MCF 10A (cell line): ENCODE measurements around the gene COCH. TPM values are rescaled to one million over a fixed set of nuclear protein-coding genes. Genes with fewer than 3 reads are reported as not detected.

Experiments
- BruUV-seq: library from RNA; stranded (reverse); fragments of 400-500 nt; replicated peaks from 2 replicates; lab custom pipeline; 2021; lab: Mats Ljungman, UMichigan
- CTCF ChIA-PET: fragments of 300-600 bp; sonication (Branson Sonifier 250); formaldehyde crosslinking; extraction: SDS; loops from one replicate; lab custom pipeline; 2021; ENCODE audit warnings: antibody characterized with exemption, inconsistent platforms; lab: Yijun Ruan, JAX
- POLR2A ChIA-PET: fragments of 300-600, 350-650 bp; sonication (Branson Sonifier 250); formaldehyde crosslinking; extraction: SDS; loops from one replicate; lab custom pipeline; 2020; ENCODE audit warnings: antibody characterized with exemption, inconsistent platforms; lab: Yijun Ruan, JAX
- DNase-seq: peaks from one replicate; pipeline ENCODE4 v3.0.0-alpha.2; 2018; ENCODE audit not compliant: unreplicated experiment
- H3K27ac Mint-ChIP-seq: one replicate; pipeline ENCODE4 v1.8.0; 2022; ENCODE audit warnings: mild to moderate bottlenecking, low read depth, mixed read lengths; ENCODE audit not compliant: unreplicated experiment
- H3K27me3 Mint-ChIP-seq: one replicate; pipeline ENCODE4 v1.8.0; 2022; ENCODE audit warnings: mixed read lengths; ENCODE audit not compliant: insufficient read depth, unreplicated experiment
- H3K36me3 Mint-ChIP-seq: one replicate; pipeline ENCODE4 v1.8.0; 2022; ENCODE audit warnings: mild to moderate bottlenecking, moderate library complexity, mixed read lengths; ENCODE audit not compliant: insufficient read depth, unreplicated experiment
- H3K4me1 Mint-ChIP-seq: one replicate; pipeline ENCODE4 v1.8.0; 2022; ENCODE audit warnings: mixed read lengths; ENCODE audit not compliant: insufficient read depth, unreplicated experiment
- H3K4me3 Mint-ChIP-seq: one replicate; pipeline ENCODE4 v1.8.0; 2022; ENCODE audit warnings: mild to moderate bottlenecking, moderate library complexity, mixed read lengths; ENCODE audit not compliant: unreplicated experiment
- H3K9me3 Mint-ChIP-seq: one replicate; pipeline ENCODE4 v1.8.0; 2022; ENCODE audit warnings: mixed read lengths; ENCODE audit not compliant: unreplicated experiment
- CTCF ChIP-seq: fragments of 200-600 bp; IDR thresholded peaks from one replicate; pipeline ENCODE4 v1.8.0; 2022; ENCODE audit warnings: antibody characterized with exemption, mild to moderate bottlenecking; ENCODE audit not compliant: unreplicated experiment
- intact Hi-C: fragments of 100-400 bp; cut with micrococcal nuclease; formaldehyde crosslinking; loops from 2 replicates; pipeline ENCODE4 v1.14.1; 2022
- total RNA-seq: library from RNA; stranded (reverse); gene quantifications from 2 replicates; pipeline ENCODE4 v1.2.3, GENCODE V29; 2022

COCH gene
- total RNA-seq, 1 experiment from 2014 or later = 0.23 TPM

DNA sequence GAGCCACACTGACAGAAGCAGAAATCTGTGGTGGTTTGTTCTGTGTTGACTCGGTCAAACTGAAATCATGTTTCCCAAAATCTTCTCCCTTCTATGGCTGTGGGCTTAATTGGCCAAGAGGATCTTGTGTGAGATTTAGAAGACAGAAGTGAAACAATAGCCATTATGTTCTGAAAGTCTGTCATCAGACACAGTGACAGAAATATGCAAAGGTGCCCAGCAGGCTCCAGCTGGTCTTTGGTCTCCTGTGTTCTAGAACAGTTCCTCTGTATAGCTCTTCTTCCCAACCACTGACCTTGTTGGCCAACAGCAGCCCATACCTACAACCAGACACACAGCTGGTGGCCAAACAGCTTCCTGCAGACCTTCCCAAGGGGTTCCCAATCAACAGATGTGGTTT, 25.0 kb upstream of the COCH start:
- Mint-ChIP-seq H3K4me3 (no peak overlapping the region), H3K36me3 (no peaks in the 10 kb centered on the region), H3K27me3 (peaks cover 23% of the 10 kb centered on the region), H3K9me3 (no peaks in the 10 kb centered on the region), H3K4me1 (no peaks in the 10 kb centered on the region), H3K27ac (no peak overlapping the region)
- intact Hi-C loops = no loop called here
- ChIA-PET CTCF (interaction anchor here (0.6 kb wide), 1 partner anchor 193 kb away, joined by 4 read pairs; no protein-coding TSS in a partner anchor), POLR2A (no interaction called here)
- no peak for DNase-seq
- no TSS peak for BruUV-seq
- TF ChIP-seq CTCF = no peak

DNA sequence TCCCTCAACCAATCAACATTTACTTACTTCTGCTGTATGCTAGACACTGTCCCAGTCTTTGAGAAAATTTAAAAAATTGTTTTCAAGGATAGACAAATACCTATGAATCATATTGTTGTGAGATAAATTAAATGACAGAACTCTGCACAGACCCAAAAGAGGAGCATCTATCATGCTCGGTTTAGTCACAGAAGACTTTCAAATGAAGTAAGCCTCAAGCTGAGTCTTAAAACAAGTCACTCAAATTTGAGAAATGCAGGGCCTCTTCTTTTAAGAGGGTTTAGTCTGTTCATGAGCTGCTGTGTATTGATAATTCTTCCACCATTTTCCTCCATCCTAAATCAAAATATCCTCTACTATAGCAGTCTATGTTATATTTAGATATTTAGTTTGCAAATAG, 24.4 kb upstream of the COCH start:
- H3K9me3 Mint-ChIP-seq = no peaks in the 10 kb centered on the region
- TF ChIP-seq CTCF = no peak
- H3K4me3 Mint-ChIP-seq = no peak overlapping the region
- ChIA-PET CTCF (interaction anchor here (0.6 kb wide), 1 partner anchor 194 kb away, joined by 4 read pairs; no protein-coding TSS in a partner anchor), POLR2A (no interaction called here)
- H3K27me3 Mint-ChIP-seq = peaks cover 23% of the 10 kb centered on the region
- H3K27ac Mint-ChIP-seq = no peak overlapping the region
- intact Hi-C loops = no loop called here
- no peak for DNase-seq
- no TSS peak for BruUV-seq
- H3K4me1 Mint-ChIP-seq = no peaks in the 10 kb centered on the region
- H3K36me3 Mint-ChIP-seq = no peaks in the 10 kb centered on the region

- DNase-seq = no peak
- no peak overlapping the region for H3K4me3 Mint-ChIP-seq
- intact Hi-C loops = no loop called here
- no peak overlapping the region for H3K27ac Mint-ChIP-seq
- H3K9me3 Mint-ChIP-seq = no peaks in the 10 kb centered on the region
- POLR2A ChIA-PET = no interaction called here
- no peaks in the 10 kb centered on the region for H3K27me3 Mint-ChIP-seq
- CTCF ChIA-PET = no interaction called here
- no peak for TF ChIP-seq CTCF
- no peaks in the 10 kb centered on the region for H3K36me3 Mint-ChIP-seq
- no peaks in the 10 kb centered on the region for H3K4me1 Mint-ChIP-seq
- no TSS peak for BruUV-seq
These were observed 20.4 kb upstream of the COCH start for GRCh38 chr14:30853946-30854345.

DNA sequence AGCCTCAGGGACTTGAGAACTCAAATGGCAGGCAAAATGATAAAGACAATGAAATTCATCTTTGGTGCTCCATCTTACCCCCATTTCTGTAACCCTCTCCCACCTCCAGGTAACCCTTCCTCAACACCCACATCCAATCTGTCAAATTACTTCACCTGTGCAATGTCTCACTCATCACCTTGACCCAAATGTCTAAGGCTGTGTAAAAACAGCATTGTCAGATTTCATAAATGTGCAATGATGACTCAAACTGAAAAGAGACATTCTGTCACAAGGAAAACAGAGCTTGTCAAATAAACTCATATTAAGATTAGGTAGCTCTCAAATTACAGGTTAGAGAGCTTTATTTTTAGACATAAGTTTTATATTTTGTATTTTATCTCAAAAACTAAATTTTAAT, 19.9 kb upstream of the COCH start:
- Mint-ChIP-seq H3K9me3 (no peaks in the 10 kb centered on the region), H3K36me3 (no peaks in the 10 kb centered on the region), H3K27me3 (no peaks in the 10 kb centered on the region), H3K4me3 (no peak overlapping the region), H3K27ac (no peak overlapping the region), H3K4me1 (no peaks in the 10 kb centered on the region)
- POLR2A ChIA-PET = interaction anchor here (0.6 kb wide), 1 partner anchor 134 kb away, joined by 4 read pairs; no protein-coding TSS in a partner anchor
- no peak for TF ChIP-seq CTCF
- intact Hi-C loops = no loop called here
- BruUV-seq = no TSS peak
- CTCF ChIA-PET = no interaction called here
- DNase-seq = no peak
